GM18867 (cell line): Measurements from ENCODE around the gene SENP6.
"Not testable (repeated sequence)": the region's sequence is repeated elsewhere in the genome, so short reads cannot be mapped to it uniquely, and the experiment has no call there.

ENCODE experiments used
- ATAC-seq: cut with Tn5 transposase; IDR thresholded peaks from one replicate; pipeline ENCODE4 v1.9.1; 2021; ENCODE audit warnings: mild to moderate bottlenecking, moderate library complexity; ENCODE audit not compliant: unreplicated experiment

The SENP6 gene

GRCh38 chr6:75601304-75602245 is at the start of gene SENP6:
Gene SENP6, plus strand, starts transcription at chr6:75601880. Its CDS starts 645 bp downstream, at chr6:75602525.
- ATAC-seq = peak; percentile 73

- ATAC-seq = no peak
Measured at GRCh38 chr6:75556240-75556639, 45.4 kb upstream of the SENP6 start.

DNA sequence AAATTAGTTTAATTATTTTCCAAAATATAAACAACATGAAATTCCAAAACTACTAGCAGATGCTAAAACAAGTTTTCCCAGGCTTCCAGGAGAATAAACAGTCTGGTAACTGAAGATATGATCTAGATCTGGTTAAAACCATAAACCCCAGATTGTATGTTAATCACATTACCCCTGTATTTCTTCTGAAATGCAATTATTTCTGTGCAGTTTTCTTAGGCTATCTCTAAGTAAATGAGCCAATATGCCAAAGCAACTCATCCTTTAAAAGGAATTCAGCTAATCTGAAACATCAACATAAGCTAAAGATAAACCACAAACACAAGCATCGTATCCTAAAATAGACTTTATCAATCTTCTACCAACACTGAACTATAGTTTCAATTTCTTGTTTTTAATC is 44.6 kb upstream of the SENP6 start:
- no peak for ATAC-seq

GRCh38 chr6:75563032-75563431 is 38.6 kb upstream of the SENP6 start:
- peak; percentile 92 for ATAC-seq

GRCh38 chr6:75566137-75566767 is 35.4 kb upstream of the SENP6 start:
- ATAC-seq = no peak

DNA sequence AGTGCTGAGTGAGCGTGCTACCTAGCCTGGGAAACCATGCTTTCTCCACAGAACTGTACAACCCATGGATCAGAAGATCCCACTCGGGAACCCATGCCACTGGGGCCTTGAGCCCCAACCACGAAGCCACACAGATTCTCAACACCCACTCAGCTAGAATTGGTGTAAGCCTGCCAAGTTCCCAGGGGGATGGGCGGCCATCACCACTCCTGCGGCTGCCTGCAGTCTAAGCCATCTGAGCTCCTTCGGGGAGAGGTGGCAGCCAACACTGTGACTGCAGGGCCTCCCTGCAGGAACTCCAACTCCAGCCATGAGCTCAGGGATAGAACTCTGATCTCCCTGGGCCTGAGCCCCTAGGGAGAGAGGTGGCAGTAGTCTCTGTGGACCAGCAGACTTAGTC is 33.6 kb upstream of the SENP6 start:
- ATAC-seq = no peak

- ATAC-seq = no peak
Measured at GRCh38 chr6:75568965-75569364, 32.7 kb upstream of the SENP6 start.

GRCh38 chr6:75570671-75571070 is 31.0 kb upstream of the SENP6 start:
- ATAC-seq = not testable (repeated sequence)

GRCh38 chr6:75572072-75572471 is 29.6 kb upstream of the SENP6 start:
- ATAC-seq = no peak

DNA sequence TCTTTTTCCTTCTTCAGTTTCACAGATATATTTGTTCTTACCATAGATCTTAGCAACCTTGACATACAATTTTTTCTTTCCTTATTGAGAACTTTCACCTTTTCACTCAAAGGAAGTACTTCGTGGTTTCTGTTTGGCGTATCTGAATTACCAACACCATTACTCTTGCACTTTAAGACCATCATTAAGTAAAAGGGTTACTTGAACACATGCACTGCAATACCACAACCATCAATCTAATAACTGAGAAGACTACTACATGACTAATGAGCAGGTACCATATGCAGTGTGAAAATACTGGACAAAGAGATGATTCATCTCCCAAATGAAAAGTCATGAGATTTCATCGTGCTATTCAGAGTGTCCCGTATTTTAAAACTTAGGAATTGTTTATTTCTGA is 21.7 kb upstream of the SENP6 start:
- ATAC-seq = peak; percentile 94

GRCh38 chr6:75581231-75581630 is 20.4 kb upstream of the SENP6 start:
- ATAC-seq = no peak

DNA sequence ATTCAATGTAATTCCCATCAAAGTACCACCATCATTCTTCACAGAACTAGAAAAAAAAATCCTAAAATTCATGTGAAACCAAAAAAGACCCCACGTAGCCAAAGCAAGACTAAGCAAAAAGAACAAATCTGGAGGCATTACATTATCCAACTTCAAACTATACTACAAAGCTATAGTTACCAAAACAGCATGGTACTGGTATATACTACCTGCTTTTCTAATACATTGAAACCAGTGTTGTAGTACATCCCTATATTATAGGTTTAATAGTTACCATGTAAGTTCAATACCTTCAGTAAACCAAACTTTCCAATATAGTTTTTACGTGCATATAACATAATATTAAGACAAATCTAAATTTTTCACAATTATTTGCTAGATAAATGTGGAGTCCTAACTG is 17.1 kb upstream of the SENP6 start:
- not testable (repeated sequence) for ATAC-seq

GRCh38 chr6:75588948-75589347 is 12.7 kb upstream of the SENP6 start:
- ATAC-seq = no peak

- no peak for ATAC-seq
Measured at GRCh38 chr6:75590370-75590769, 11.3 kb upstream of the SENP6 start.

DNA sequence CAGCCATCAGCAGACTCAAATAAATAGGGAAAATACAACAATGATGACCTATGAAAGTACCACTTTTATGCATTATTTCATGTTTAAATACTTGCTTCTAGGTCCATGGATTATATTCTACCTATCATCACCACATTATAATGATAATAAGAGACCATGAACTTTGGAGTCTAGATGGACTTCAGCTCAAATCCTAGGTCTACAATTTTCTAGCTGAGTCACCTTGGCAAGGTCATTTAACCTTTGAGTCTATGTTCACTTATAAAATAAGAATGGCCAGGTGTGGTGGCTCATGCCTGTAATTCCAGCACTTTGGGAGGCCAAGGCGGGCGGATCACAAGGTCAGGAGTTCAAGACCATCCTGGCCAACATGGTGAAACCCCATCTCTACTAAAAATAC is 5.3 kb upstream of the SENP6 start:
- ATAC-seq = not testable (repeated sequence)

- no peak for ATAC-seq
Measured at GRCh38 chr6:75600768-75601167, 912 bp upstream of the SENP6 start.

GRCh38 chr6:75602246-75603105 is 796 bp downstream of the SENP6 start:
- ATAC-seq = peak; percentile 38

DNA sequence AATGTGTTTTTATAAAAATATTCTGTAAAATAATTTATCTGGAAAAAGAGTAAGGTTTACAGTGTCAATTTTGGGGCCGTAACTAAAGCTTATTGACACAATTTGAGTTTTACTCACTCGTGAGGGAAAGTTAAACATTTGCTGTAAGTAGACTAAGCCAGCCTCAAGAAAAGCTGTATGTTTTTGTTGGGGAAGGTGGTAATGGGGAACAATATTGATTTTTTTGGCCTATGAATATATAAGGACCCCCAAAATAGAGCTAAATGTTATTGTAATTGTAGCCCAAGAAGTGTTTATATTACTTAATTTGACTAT is 1.4 kb downstream of the SENP6 start:
- ATAC-seq = no peak

DNA sequence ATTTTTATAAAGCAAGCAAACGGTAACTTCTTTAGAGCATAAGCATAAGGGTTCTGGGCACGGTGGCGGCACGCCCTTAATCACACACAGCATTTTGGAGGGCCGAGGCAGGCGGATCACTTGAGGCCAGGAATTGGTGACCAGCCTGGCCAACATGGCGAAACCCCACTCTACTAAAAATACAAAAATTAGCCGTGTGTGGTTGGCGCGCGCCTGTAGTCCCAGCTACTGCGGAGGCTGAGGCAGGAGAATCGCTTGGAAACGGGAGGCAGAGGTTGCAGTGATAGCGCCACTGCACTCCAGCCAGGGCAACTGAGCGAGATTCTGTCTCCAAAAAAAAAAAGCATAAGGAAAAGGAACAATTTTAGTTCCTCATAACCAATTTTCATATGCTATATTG is 2.6 kb downstream of the SENP6 start:
- no peak for ATAC-seq

GRCh38 chr6:75605635-75606034 is 4.0 kb downstream of the SENP6 start:
- ATAC-seq = no peak

- no peak for ATAC-seq
Measured at GRCh38 chr6:75608304-75608703, 6.6 kb downstream of the SENP6 start.
